Measurements from ENCODE around the gene ADSS2. TPM values are rescaled to one million over a fixed set of nuclear protein-coding genes. Genes with fewer than 3 reads are reported as not detected.

The ADSS2 gene
- total RNA-seq, 4 donors from 2014 or later: 33.7 to 59.9 (median 42.2) TPM

GRCh38 chr1:244427647-244428046, 24.1 kb downstream of the ADSS2 start:
- H3K9me3 ChIP-seq: no peaks in the 10 kb centered on the region
- peaks cover 3 to 11% of the 10 kb centered on the region in 2 donors for H3K36me3 ChIP-seq
- no peak overlapping the region for H3K4me3 ChIP-seq (replicated peaks in 1 of 3)
- TF ChIP-seq POLR2A (IDR thresholded peaks at IDR 0.05): no peak
- no peak for TF ChIP-seq CTCF (IDR thresholded peaks at IDR 0.05)
- no peak overlapping the region for H3K27ac ChIP-seq
- no peaks in the 10 kb centered on the region for H3K27me3 ChIP-seq
- no peak for DNase-seq
- H3K4me1 ChIP-seq: no peaks in the 10 kb centered on the region
- intact Hi-C loops (cut with DNase I): no loop called here

GRCh38 chr1:244424649-244425334, 26.9 kb downstream of the ADSS2 start:
- Histone ChIP-seq H3K9me3 (no peaks in the 10 kb centered on the region), H3K27ac (no peak overlapping the region), H3K4me1 (no peaks in the 10 kb centered on the region), H3K4me3 (replicated peaks in 1 of 3) (no peak overlapping the region), H3K36me3 (peaks cover 3 to 17% of the 10 kb centered on the region in 2 donors), H3K27me3 (no peaks in the 10 kb centered on the region)
- WGBS, 2 donors: 87% methylated on average over 2 of the region's 2 CpGs
- intact Hi-C loops (cut with DNase I): no loop called here
- DNase-seq: no peak
- no peak for TF ChIP-seq CTCF (IDR thresholded peaks at IDR 0.05)
- no peak for TF ChIP-seq POLR2A (IDR thresholded peaks at IDR 0.05)

- Histone ChIP-seq H3K36me3 (peaks cover 16 to 30% of the 10 kb centered on the region in 2 donors), H3K4me3 (replicated peaks in 1 of 3) (no peak overlapping the region), H3K9me3 (no peaks in the 10 kb centered on the region), H3K4me1 (no peaks in the 10 kb centered on the region), H3K27me3 (no peaks in the 10 kb centered on the region), H3K27ac (no peak overlapping the region)
- intact Hi-C loops (cut with DNase I): no loop called here
- WGBS, 2 donors: 94 to 95% methylated on average over 1 of the region's 1 CpG
- DNase-seq: no peak
- TF ChIP-seq CTCF (IDR thresholded peaks at IDR 0.05) (no peak), POLR2A (IDR thresholded peaks at IDR 0.05) (no peak)
Measured at GRCh38 chr1:244422174-244422573, 29.5 kb downstream of the ADSS2 start.

GRCh38 chr1:244419024-244419423, 32.7 kb downstream of the ADSS2 start:
- intact Hi-C loops (cut with DNase I): no loop called here
- Histone ChIP-seq H3K4me1 (no peaks in the 10 kb centered on the region), H3K4me3 (replicated peaks in 1 of 3) (no peak overlapping the region), H3K9me3 (no peaks in the 10 kb centered on the region), H3K27me3 (no peaks in the 10 kb centered on the region), H3K27ac (no peak overlapping the region), H3K36me3 (peaks cover 29 to 56% of the 10 kb centered on the region in 2 donors)
- 91 to 96% methylated on average over 4 of the region's 4 CpGs for WGBS, 2 donors
- TF ChIP-seq POLR2A (IDR thresholded peaks at IDR 0.05): no peak
- TF ChIP-seq CTCF (IDR thresholded peaks at IDR 0.05): no peak
- no peak for DNase-seq

- TF ChIP-seq POLR2A (IDR thresholded peaks at IDR 0.05): no peak
- TF ChIP-seq CTCF (IDR thresholded peaks at IDR 0.05): no peak
- intact Hi-C loops (cut with DNase I): no loop called here
- H3K27me3 ChIP-seq: no peaks in the 10 kb centered on the region
- no peaks in the 10 kb centered on the region for H3K4me1 ChIP-seq
- no peak overlapping the region for H3K27ac ChIP-seq
- H3K9me3 ChIP-seq: no peaks in the 10 kb centered on the region
- no peak overlapping the region for H3K4me3 ChIP-seq (replicated peaks in 1 of 3)
- WGBS, 2 donors: 89 to 100% methylated on average over 1 of the region's 1 CpG
- peaks cover 39 to 69% of the 10 kb centered on the region in 2 donors for H3K36me3 ChIP-seq
- DNase-seq: no peak
Measured at GRCh38 chr1:244414543-244414942, 37.2 kb downstream of the ADSS2 start.
